Transverse colon (tissue), 4 donors: ENCODE measurements around the gene MARCHF7. TPM values are rescaled to one million over a fixed set of nuclear protein-coding genes. Genes with fewer than 3 reads are reported as not detected.
"Not testable (repeated sequence)": the region's sequence is repeated elsewhere in the genome, so short reads cannot be mapped to it uniquely, and the experiment has no call there.

Experiments
- DNase-seq: peaks from one replicate; pipeline ENCODE4 v3.0.0-alpha.2; 2019
- H3K27ac ChIP-seq, 4 donors: fragments of 200-600 bp; sonication (generic); 2 replicates each; pipeline ENCODE4 v1.5.1; 2016 to 2018; ENCODE audit warnings: inconsistent platforms in 4 of 4
- H3K27me3 ChIP-seq: fragments of 200-600 bp; sonication (generic); 2 replicates; pipeline ENCODE4 v1.5.1; 2017; ENCODE audit warnings: inconsistent platforms
- H3K36me3 ChIP-seq, 4 donors: fragments of 200-600 bp; sonication (generic); 2 replicates each; pipeline ENCODE4 v1.5.1; 2017 to 2019; ENCODE audit warnings: inconsistent platforms in 4 of 4
- H3K4me1 ChIP-seq, 4 donors: fragments of 200-600 bp; sonication (generic); 2 replicates each; pipeline ENCODE4 v1.5.1; 2017 to 2020; ENCODE audit warnings: inconsistent platforms in 4 of 4
- H3K4me3 ChIP-seq, 4 donors: fragments of 200-600 bp; sonication (generic); 1 replicate in 1 of 4; 2 replicates in 3 of 4; pipeline versions ENCODE4 v1.5.1 to v1.6.1; 2017 to 2019; ENCODE audit warnings: inconsistent platforms in 4 of 4
- H3K9me3 ChIP-seq, 2 donors: fragments of 200-600 bp; sonication (generic); 2 replicates each; pipeline ENCODE4 v1.5.1; 2017 to 2019; ENCODE audit warnings: inconsistent platforms in 2 of 2
- EP300 ChIP-seq: sonication (generic); formaldehyde crosslinking; IDR thresholded peaks from one replicate; pipeline ENCODE4 v1.6.1; 2017; ENCODE audit warnings: antibody characterized with exemption, low read depth
- POLR2A ChIP-seq: fragments of 450-650 bp; IDR thresholded peaks from one replicate; pipeline ENCODE4 v1.6.1; 2016; ENCODE audit warnings: antibody characterized with exemption, mild to moderate bottlenecking, moderate library complexity
- POLR2AphosphoS5 ChIP-seq, 3 donors: sonication (generic); formaldehyde crosslinking; IDR thresholded peaks; one replicate each; pipeline ENCODE4 v1.6.1; 2016; ENCODE audit warnings: antibody characterized with exemption in 3 of 3
- WGBS, 2 donors: methylation state at CpG; one replicate each; pipeline ENCODE4 v1.1.5; 2018; ENCODE audit warnings: low coverage in 1 of 2; 5-methylcytosine and 5-hydroxymethylcytosine counted together
- in situ Hi-C, 4 donors: fragments of 200-750 bp; cut with MboI; loops; one replicate each; pipeline versions ENCODE4 v1.15.0 to v1.15.1; 2017; ENCODE audit warnings: low sequenced_read_pairs in 3 of 4, low pct_ligation_motif_present in 1 of 4, low pct_unique_long_range_greater_than_20kb in 1 of 4
- intact Hi-C: fragments of 100-400 bp; cut with DNase I; formaldehyde crosslinking; loops from one replicate; pipeline ENCODE4 v1.15.1; 2023; ENCODE audit warnings: low total_unique reads
- total RNA-seq, 4 donors: library from RNA; depleted of rRNA; stranded (reverse); fragments of >200 nt; gene quantifications; one replicate each; pipeline ENCODE4 v1.1.0, GENCODE V29; 2016
- TF ChIP-seq, protein P1 (sequence below), 5 experiments: fragments of 200-600 bp in 3 of 5; fragments of 450-650 bp in 2 of 5; sonication (generic) in 3 of 5; IDR thresholded peaks; 1 replicate in 2 of 5; 2 replicates in 3 of 5; pipeline ENCODE4 v1.5.1; 2016 to 2017; ENCODE audit warnings: antibody characterized with exemption in 5 of 5, inconsistent platforms in 3 of 5, mild to moderate bottlenecking in 2 of 5, moderate library complexity in 1 of 5

Gene MARCHF7, protein sequence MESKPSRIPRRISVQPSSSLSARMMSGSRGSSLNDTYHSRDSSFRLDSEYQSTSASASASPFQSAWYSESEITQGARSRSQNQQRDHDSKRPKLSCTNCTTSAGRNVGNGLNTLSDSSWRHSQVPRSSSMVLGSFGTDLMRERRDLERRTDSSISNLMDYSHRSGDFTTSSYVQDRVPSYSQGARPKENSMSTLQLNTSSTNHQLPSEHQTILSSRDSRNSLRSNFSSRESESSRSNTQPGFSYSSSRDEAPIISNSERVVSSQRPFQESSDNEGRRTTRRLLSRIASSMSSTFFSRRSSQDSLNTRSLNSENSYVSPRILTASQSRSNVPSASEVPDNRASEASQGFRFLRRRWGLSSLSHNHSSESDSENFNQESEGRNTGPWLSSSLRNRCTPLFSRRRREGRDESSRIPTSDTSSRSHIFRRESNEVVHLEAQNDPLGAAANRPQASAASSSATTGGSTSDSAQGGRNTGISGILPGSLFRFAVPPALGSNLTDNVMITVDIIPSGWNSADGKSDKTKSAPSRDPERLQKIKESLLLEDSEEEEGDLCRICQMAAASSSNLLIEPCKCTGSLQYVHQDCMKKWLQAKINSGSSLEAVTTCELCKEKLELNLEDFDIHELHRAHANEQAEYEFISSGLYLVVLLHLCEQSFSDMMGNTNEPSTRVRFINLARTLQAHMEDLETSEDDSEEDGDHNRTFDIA
- total RNA-seq = 10 to 100 TPM; 25.8 to 96.9 (median 71.0) TPM

DNA sequence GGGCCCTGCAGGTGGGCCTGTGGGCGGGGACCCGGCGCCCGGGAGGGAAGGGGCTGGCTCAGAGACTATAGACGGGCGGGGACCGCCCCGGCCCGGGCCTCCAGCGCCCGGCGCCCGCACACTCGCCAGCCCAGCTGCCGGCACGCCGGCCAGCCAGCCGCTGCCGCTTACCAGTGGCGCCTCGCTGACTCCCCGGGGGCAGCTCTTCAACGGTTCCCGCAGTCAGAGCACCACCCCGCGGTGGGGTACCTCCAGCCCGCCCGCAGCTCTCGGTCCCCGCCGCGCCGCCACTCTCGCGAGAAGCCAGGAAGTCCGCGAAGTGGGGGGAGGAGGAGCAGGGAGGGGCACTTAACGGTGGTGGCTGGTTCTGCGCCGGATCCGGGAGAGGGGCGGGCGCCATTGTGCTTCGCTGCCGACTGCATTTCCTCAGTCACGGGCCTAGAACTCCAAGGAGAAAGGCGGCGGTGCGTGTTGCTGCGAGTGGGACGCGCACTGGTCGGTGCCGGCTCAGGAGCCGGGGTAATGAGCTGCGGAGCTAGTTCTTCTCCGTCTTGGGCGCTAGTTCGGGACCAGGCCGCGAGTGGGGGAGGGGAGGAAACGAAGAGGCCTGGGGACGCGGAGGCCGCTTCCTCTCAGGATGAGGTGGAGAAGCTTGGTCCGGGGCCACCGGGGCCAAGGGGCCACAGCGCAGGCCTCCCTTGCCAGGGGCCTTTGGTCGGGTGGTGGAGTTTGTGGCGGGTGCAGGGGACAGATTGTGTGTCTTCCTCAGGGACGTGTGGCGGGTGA lies at the start of gene MARCHF7:
MARCHF7 (plus strand) TSS at position 364 of the 786 bp plus-strand sequence. CDS start 16,517 bp downstream, outside the sequence.
- Histone ChIP-seq H3K27me3 (no peaks in the 10 kb centered on the region), H3K9me3 (no peaks in the 10 kb centered on the region), H3K36me3 (peaks cover 0 to 9% (median 0%) of the 10 kb centered on the region in 4 donors), H3K4me1 (peaks cover 9 to 49% (median 30%) of the 10 kb centered on the region in 4 donors), H3K4me3 (peak within 1 kb of the TSS; percentile 74 to 93 (median 86)), H3K27ac (peak within 1 kb of the TSS; percentile 96 to 98 (median 98))
- in situ Hi-C loops (no loop called here), intact Hi-C loops (no loop called here)
- TF ChIP-seq POLR2A = peak; percentile 99
- TF ChIP-seq, protein P1, sequence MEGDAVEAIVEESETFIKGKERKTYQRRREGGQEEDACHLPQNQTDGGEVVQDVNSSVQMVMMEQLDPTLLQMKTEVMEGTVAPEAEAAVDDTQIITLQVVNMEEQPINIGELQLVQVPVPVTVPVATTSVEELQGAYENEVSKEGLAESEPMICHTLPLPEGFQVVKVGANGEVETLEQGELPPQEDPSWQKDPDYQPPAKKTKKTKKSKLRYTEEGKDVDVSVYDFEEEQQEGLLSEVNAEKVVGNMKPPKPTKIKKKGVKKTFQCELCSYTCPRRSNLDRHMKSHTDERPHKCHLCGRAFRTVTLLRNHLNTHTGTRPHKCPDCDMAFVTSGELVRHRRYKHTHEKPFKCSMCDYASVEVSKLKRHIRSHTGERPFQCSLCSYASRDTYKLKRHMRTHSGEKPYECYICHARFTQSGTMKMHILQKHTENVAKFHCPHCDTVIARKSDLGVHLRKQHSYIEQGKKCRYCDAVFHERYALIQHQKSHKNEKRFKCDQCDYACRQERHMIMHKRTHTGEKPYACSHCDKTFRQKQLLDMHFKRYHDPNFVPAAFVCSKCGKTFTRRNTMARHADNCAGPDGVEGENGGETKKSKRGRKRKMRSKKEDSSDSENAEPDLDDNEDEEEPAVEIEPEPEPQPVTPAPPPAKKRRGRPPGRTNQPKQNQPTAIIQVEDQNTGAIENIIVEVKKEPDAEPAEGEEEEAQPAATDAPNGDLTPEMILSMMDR (IDR thresholded peaks at IDR 0.05) = peak in 4 of 5 experiments; percentile 30 to 53 (median 42)
- TF ChIP-seq POLR2AphosphoS5 (IDR thresholded peaks at IDR 0.05) = peak; percentile 95 to 99 (median 98)
- no peak for TF ChIP-seq EP300
- 1% methylated on average over 55 of the region's 72 CpGs; no CpG with 5 or more reads in 1 of the 2 donors for WGBS, 2 donors
- peak; percentile 98 for DNase-seq

DNA sequence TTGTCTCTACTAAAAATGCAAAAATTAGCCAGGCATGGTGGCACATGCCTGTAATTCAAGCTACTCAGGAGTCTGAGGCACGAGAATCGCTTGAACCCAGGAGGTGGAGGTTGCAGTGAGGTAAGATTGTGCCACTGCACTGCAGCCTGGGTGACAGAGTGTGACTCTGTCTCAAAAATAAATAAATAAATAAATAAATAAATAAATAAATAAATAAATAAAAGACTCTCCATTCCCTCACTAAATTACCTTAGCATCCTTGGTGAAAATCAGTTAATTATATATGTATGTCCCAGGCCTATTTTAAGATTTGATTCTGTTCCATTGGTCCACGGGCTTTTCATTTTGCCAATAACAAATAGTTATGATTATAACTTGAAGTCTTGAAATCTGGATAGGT lies 44.9 kb upstream of the MARCHF7 start:
- intact Hi-C loops, H3K27me3 ChIP-seq, DNase-seq, H3K4me1 ChIP-seq, H3K4me3 ChIP-seq, H3K9me3 ChIP-seq, H3K36me3 ChIP-seq, H3K27ac ChIP-seq, in situ Hi-C loops: not testable (repeated sequence)
- 93 to 99% methylated on average over 3 of the region's 3 CpGs for WGBS, 2 donors

DNA sequence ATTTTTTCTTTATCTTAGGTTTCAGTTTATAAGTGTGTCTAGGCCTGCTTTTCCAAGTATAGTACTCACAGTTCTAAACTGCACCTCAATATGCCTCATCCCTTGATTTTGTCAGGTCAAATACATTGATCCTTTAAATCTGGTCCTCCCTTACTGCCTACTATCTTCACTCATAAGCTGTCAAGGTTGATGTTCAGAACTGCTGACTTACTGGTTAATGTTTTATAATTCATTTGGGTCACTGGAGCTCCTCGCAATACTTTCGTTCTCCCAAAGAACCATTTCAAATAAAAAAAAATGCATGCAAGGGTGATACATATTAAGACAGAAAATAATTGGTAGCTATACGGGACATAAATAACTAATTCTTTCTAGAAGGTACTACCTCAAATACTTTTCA lies 41.3 kb upstream of the MARCHF7 start:
- TF ChIP-seq, protein P1 (IDR thresholded peaks at IDR 0.05) = no peak
- TF ChIP-seq EP300 (no peak), POLR2A (no peak), POLR2AphosphoS5 (IDR thresholded peaks at IDR 0.05) (no peak)
- Histone ChIP-seq H3K4me3 (no peak overlapping the region), H3K9me3 (no peaks in the 10 kb centered on the region), H3K27me3 (no peaks in the 10 kb centered on the region), H3K36me3 (no peaks in the 10 kb centered on the region), H3K27ac (no peak overlapping the region), H3K4me1 (no peaks in the 10 kb centered on the region)
- no peak for DNase-seq
- intact Hi-C loops = no loop called here
- WGBS, 2 donors = 90 to 94% methylated on average over 3 of the region's 3 CpGs
- in situ Hi-C loops = no loop called here

DNA sequence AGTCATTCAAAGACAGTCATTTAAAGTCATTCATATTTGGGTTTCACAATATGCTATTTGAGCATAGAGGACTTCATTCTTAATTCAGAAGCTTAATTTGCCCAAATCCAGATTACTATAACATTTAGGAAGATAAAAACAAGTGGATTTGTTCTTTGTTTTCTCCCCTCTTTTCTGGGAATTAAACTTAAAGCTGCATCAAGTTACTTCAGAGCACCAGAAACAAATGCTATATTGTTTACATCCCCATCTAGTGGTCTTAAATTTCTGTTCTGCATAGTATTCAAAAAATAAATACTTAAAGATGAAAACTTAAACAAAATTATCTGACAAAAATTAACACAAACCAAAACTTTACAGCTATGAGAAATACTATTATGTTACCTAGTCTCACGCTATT lies 34.7 kb upstream of the MARCHF7 start:
- Histone ChIP-seq H3K36me3 (no peaks in the 10 kb centered on the region), H3K27me3 (no peaks in the 10 kb centered on the region), H3K27ac (no peak overlapping the region), H3K9me3 (no peaks in the 10 kb centered on the region), H3K4me3 (no peak overlapping the region), H3K4me1 (no peaks in the 10 kb centered on the region)
- in situ Hi-C loops = no loop called here
- no peak for DNase-seq
- intact Hi-C loops = loop anchor here (5.0 kb wide), 1 partner anchor 1290 kb away; no protein-coding TSS in a partner anchor
- WGBS, 2 donors = 92 to 100% methylated on average over 1 of the region's 1 CpG
- TF ChIP-seq, protein P1 (IDR thresholded peaks at IDR 0.05) = peak in 2 of 5 experiments; percentile 7 to 17
- no peak for TF ChIP-seq POLR2A
